K562 (cell line): ENCODE measurements around the gene GRIK3. TPM values are rescaled to one million over a fixed set of nuclear protein-coding genes. Genes with fewer than 3 reads are reported as not detected.

Source experiments
- ATAC-seq: fragments of 200-7000 bp; cut with Tn5 transposase; 3 replicates; pipeline ENCODE4 v1.9.1; 2020; ENCODE audit warnings: moderate library complexity
- BruUV-seq: library from RNA; stranded (reverse); fragments of 400-500 nt; replicated peaks from 2 replicates; lab custom pipeline; 2021; lab: Mats Ljungman, UMichigan
- CTCF ChIA-PET: fragments of 300-600 bp; formaldehyde crosslinking; extraction: SDS; loops from one replicate; lab custom pipeline; 2021; ENCODE audit warnings: low intra/inter-chr PET ratio; lab: Yijun Ruan, JAX
- POLR2A ChIA-PET: fragments of 300-600, 350-650 bp; sonication (Branson Sonifier 250); formaldehyde crosslinking; extraction: SDS; loops from one replicate; lab custom pipeline; 2021; ENCODE audit warnings: antibody characterized with exemption, inconsistent platforms; lab: Yijun Ruan, JAX
- DNase-seq, 4 experiments: peaks; one replicate each; pipeline versions ENCODE4 v3.0.0 to v3.0.0-alpha.2; 2011 to 2018; ENCODE audit warnings: low spot score in 3 of 4, mixed read lengths in 3 of 4; ENCODE audit errors: extremely low read depth in 1 of 4
- FAIRE-seq: peaks from 2 replicates; lab custom pipeline; 2011; peaks lifted over from hg19 to GRCh38; lab: Jason Lieb, UNC
- H2AFZ ChIP-seq: 2 replicates; pipeline ENCODE4 v1.6.0; 2011; ENCODE audit warnings: low read depth, low read length, control low read depth, inconsistent platforms
- H3K27ac ChIP-seq: fragments of 200-600 bp; 3 replicates; pipeline ENCODE4 v1.8.0; 2011; ENCODE audit warnings: low read depth, mild to moderate bottlenecking, control low read depth, inconsistent platforms, low read length, moderate library complexity, mixed read lengths; ENCODE audit errors: extremely low read depth
- H3K27me3 ChIP-seq, 2 experiments: fragments of 300-600 bp in 1 of 2; 2 replicates in 1 of 2; 3 replicates in 1 of 2; pipeline versions ENCODE4 v1.6.0 to v1.8.0; 2011; ENCODE audit warnings: inconsistent platforms in 2 of 2, low read length in 2 of 2, mild to moderate bottlenecking in 1 of 2, mixed read lengths in 1 of 2, moderate library complexity in 1 of 2; ENCODE audit not compliant: control insufficient read depth in 2 of 2, insufficient read depth in 2 of 2
- H3K36me3 ChIP-seq: fragments of 300-600 bp; 3 replicates; pipeline ENCODE4 v1.8.0; 2011; ENCODE audit warnings: mild to moderate bottlenecking, low read length, inconsistent platforms; ENCODE audit not compliant: control insufficient read depth, insufficient read depth
- H3K4me1 ChIP-seq, 2 experiments: fragments of 200-600 bp in 1 of 2; replicated peaks in 1 of 2; 2 replicates in 1 of 2; 3 replicates in 1 of 2; pipeline versions ENCODE4 v1.5.1 to v1.8.0; 2011; ENCODE audit warnings: inconsistent platforms in 2 of 2, low read length in 2 of 2, mild to moderate bottlenecking in 1 of 2, mixed read lengths in 1 of 2, moderate library complexity in 1 of 2; ENCODE audit not compliant: control insufficient read depth in 2 of 2, insufficient read depth in 2 of 2
- H3K4me2 ChIP-seq: 2 replicates; pipeline ENCODE4 v1.6.1; 2011; ENCODE audit warnings: low read length, control low read depth, inconsistent platforms, mixed read lengths; ENCODE audit not compliant: insufficient read depth
- H3K4me3 ChIP-seq: fragments of 200-600 bp; sonication (generic), shearing (Covaris generic); 2 replicates; pipeline ENCODE4 v1.5.1; 2016; ENCODE audit warnings: control low read depth, inconsistent platforms
- H3K79me2 ChIP-seq: fragments of 200-600 bp; 3 replicates; pipeline ENCODE4 v1.8.0; 2011; ENCODE audit warnings: low read length, inconsistent platforms; ENCODE audit not compliant: control insufficient read depth, insufficient read depth
- H3K9ac ChIP-seq, 2 experiments: 2 replicates each; pipeline versions ENCODE4 v1.6.0 to v1.6.1; 2011; ENCODE audit warnings: low read depth in 2 of 2, low read length in 2 of 2, control low read depth in 1 of 2, inconsistent platforms in 1 of 2, mild to moderate bottlenecking in 1 of 2, mixed read lengths in 1 of 2; ENCODE audit not compliant: insufficient read depth in 1 of 2
- H3K9me1 ChIP-seq: one replicate; pipeline ENCODE4 v1.6.0; 2011; ENCODE audit warnings: inconsistent platforms, mild to moderate bottlenecking, low read length, moderate library complexity; ENCODE audit not compliant: control insufficient read depth, insufficient read depth
- H3K9me3 ChIP-seq: replicated peaks from 2 replicates; pipeline ENCODE4 v1.5.1; 2011; ENCODE audit warnings: low read depth, low read length, inconsistent platforms; ENCODE audit not compliant: control insufficient read depth, insufficient read depth
- H4K20me1 ChIP-seq: replicated peaks from 2 replicates; pipeline ENCODE4 v1.6.1; 2011; ENCODE audit warnings: low read length, inconsistent platforms, mixed read lengths; ENCODE audit not compliant: control insufficient read depth, insufficient read depth
- ARHGAP35 ChIP-seq: fragments of 450-650 bp; IDR thresholded peaks from 2 replicates; pipeline ENCODE4 v1.6.1; 2018; ENCODE audit not compliant: partially characterized antibody
- CBX3 ChIP-seq, 2 experiments: IDR thresholded peaks; 1 replicate in 1 of 2; 2 replicates in 1 of 2; pipeline ENCODE4 v1.6.1; 2012; ENCODE audit warnings: inconsistent platforms in 2 of 2, low read length in 2 of 2, borderline replicate concordance in 1 of 2, control low read depth in 1 of 2
- CHD2 ChIP-seq: IDR thresholded peaks from 2 replicates; pipeline ENCODE4 v1.6.1; 2011; ENCODE audit warnings: low read depth, low read length
- MAFF ChIP-seq: IDR thresholded peaks from 2 replicates; pipeline ENCODE4 v1.6.1; 2012; ENCODE audit warnings: low read length, improper control_type of control experiment
- RHOXF2B ChIP-seq: fragments of 250-450 bp; sonication (Bioruptor Pico); conservative IDR thresholded peaks from 2 replicates; pipeline ENCODE4 v1.5.1; 2021
- SAFB ChIP-seq: fragments of 200-400 bp; formaldehyde crosslinking; IDR thresholded peaks from 2 replicates; pipeline ENCODE4 v1.6.1; 2017; ENCODE audit warnings: low read depth, low read length, borderline replicate concordance
- SMARCA4 ChIP-seq: fragments of 450-650 bp; IDR thresholded peaks from 2 replicates; pipeline ENCODE4 v1.6.1; 2016
- SPI1 ChIP-seq: IDR thresholded peaks from 2 replicates; pipeline ENCODE4 v1.6.1; 2011; ENCODE audit warnings: low read depth, low read length, control low read depth, borderline replicate concordance
- SRF ChIP-seq, 2 experiments: fragments of 250-450, 450-650 bp in 1 of 2; sonication (Bioruptor Pico) in 1 of 2; sonication (generic) in 1 of 2; formaldehyde crosslinking; IDR thresholded peaks; 2 replicates each; pipeline versions ENCODE4 v1.5.0 to v1.5.1; 2020 to 2022; ENCODE audit warnings: mild to moderate bottlenecking in 1 of 2, missing genetic modification reagents in 1 of 2
- SRSF1 ChIP-seq: fragments of 200-400 bp; formaldehyde crosslinking; IDR thresholded peaks from 2 replicates; pipeline ENCODE4 v1.6.1; 2017; ENCODE audit warnings: mild to moderate bottlenecking, low read depth, low read length, moderate library complexity
- TAF7 ChIP-seq: fragments of 450-650 bp; IDR thresholded peaks from 2 replicates; pipeline ENCODE4 v1.6.1; 2016; ENCODE audit warnings: missing genetic modification characterization, missing compliant biosample characterization
- UBTF ChIP-seq, 2 experiments: IDR thresholded peaks; 2 replicates each; pipeline ENCODE4 v1.6.1; 2012; ENCODE audit warnings: improper control_type of control experiment in 2 of 2, low read depth in 2 of 2, low read length in 2 of 2, borderline replicate concordance in 1 of 2
- WGBS: fragments of 100-300 bp; shearing (Covaris generic); methylation state at CpG from one replicate; pipeline ENCODE4 v1.1.6; 2016; ENCODE audit warnings: low coverage, mixed read lengths; ENCODE audit not compliant: insufficient coverage; ENCODE audit errors: missing lambda C conversion rate; 5-methylcytosine and 5-hydroxymethylcytosine counted together
- in situ Hi-C: fragments of 300-500 bp; cut with MboI; formaldehyde crosslinking; loops from 4 replicates; pipeline ENCODE4 v1.15.0; 2018; ENCODE audit warnings: inconsistent platforms, mixed read lengths
- intact Hi-C: fragments of 100-400 bp; cut with micrococcal nuclease; formaldehyde crosslinking; loops from 2 replicates; pipeline ENCODE4 v1.14.2; 2022
- polyA plus RNA-seq, 8 experiments: library from polyadenylated mRNA; depleted of rRNA in 4 of 8; stranded (reverse) in 5 of 8; unstranded in 3 of 8; fragments of >200 nt; fragmentation: Nextera tagmentation in 2 of 8; fragmentation: Illumina TruSeq in 1 of 8; extraction: Ambion mirVana in 2 of 8; extraction: Trizol in 1 of 8; gene quantifications; 2 replicates each; pipeline versions ENCODE4 v1.2.1 to v1.2.3, GENCODE V29; 2011 to 2014; ENCODE audit warnings: inconsistent platforms in 1 of 8, missing spikeins in 1 of 8
- total RNA-seq, 7 experiments: library from RNA; depleted of rRNA in 6 of 7; stranded (reverse); fragments of >200 nt in 6 of 7; fragmentation: Illumina TruSeq in 2 of 7; extraction: Trizol in 2 of 7; gene quantifications; 2 replicates each; pipeline versions ENCODE4 v1.2.1 to v1.2.3, GENCODE V29; 2011 to 2021; ENCODE audit warnings: low replicate concordance in 1 of 7

GRIK3 gene
- total and polyA plus RNA-seq, 9 of the 15 experiments (the other 6 are each of a cell fraction or from before 2014, with no cell fraction given): not detected

GRCh38 chr1:37068897-37069296 is 34.6 kb upstream of the GRIK3 start (continued):
- TF ChIP-seq SPI1 (no peak), RHOXF2B (CRISPR knock-in tag) (no peak), ARHGAP35 (no peak), SMARCA4 (no peak), SRSF1 (no peak), CHD2 (no peak), MAFF (no peak), CBX3 (IDR thresholded peaks at IDR 0.05; ENCODE audit: borderline replicate concordance in 1 of 2, low read length in 2 of 2) (no peak), UBTF (IDR thresholded peaks at IDR 0.05; ENCODE audit: borderline replicate concordance in 1 of 2, low read depth in 2 of 2, low read length in 2 of 2) (no peak)
- TF ChIP-seq, all 486 proteins: peak for 0

- no peak for FAIRE-seq
- H2AFZ ChIP-seq: no peak overlapping the region
- in situ Hi-C loops (no loop called here), intact Hi-C loops (no loop called here)
- 2% methylated on average over 3 of the region's 3 CpGs for WGBS
- ChIA-PET POLR2A (interaction anchor here (0.6 kb wide), 1 partner anchor 818 kb away, joined by 3 read pairs; no protein-coding TSS in a partner anchor), CTCF (no interaction called here)
- peaks cover 13 to 25% of the 10 kb centered on the region in 2 experiments; a peak in 4 of 5 replicates for H3K27me3 ChIP-seq
- no TSS peak for BruUV-seq
- DNase-seq: no peak
- H3K4me3 ChIP-seq: no peak overlapping the region
- no peak overlapping the region for H3K9ac ChIP-seq
- H3K4me2 ChIP-seq: no peak overlapping the region
- no peaks in the 10 kb centered on the region for H3K36me3 ChIP-seq
- peaks cover 17% of the 10 kb centered on the region for H4K20me1 ChIP-seq
- H3K9me1 ChIP-seq: no peaks in the 10 kb centered on the region
- H3K79me2 ChIP-seq: no peaks in the 10 kb centered on the region
- H3K4me1 ChIP-seq: no peaks in the 10 kb centered on the region
- no peaks in the 10 kb centered on the region for H3K9me3 ChIP-seq
- H3K27ac ChIP-seq: no peak overlapping the region
- ATAC-seq: no peak
- no peak for TF ChIP-seq TAF7
- no peak for TF ChIP-seq SAFB
- no peak for TF ChIP-seq SRF (CRISPR knock-in tag; IDR thresholded peaks at IDR 0.05)
Observed at GRCh38 chr1:37068260-37068659, 33.9 kb upstream of the GRIK3 start.
